GM21529 (cell line): ENCODE data around the gene ZFYVE26.
A peak's percentile ranks its signal among the peaks of the same experiment; 100 is the strongest.
"Not testable (repeated sequence)": the region's sequence is repeated elsewhere in the genome, so short reads cannot be mapped to it uniquely, and the experiment has no call there.

Experiments used
- ATAC-seq: cut with Tn5 transposase; IDR thresholded peaks from one replicate; pipeline ENCODE4 v1.9.1; 2021; ENCODE audit not compliant: unreplicated experiment

Gene ZFYVE26

GRCh38 chr14:67717048-67717447, 99.3 kb downstream of the ZFYVE26 start:
- no peak for ATAC-seq

- ATAC-seq: no peak
These were observed 106.2 kb downstream of the ZFYVE26 start for GRCh38 chr14:67710209-67710608.

- ATAC-seq: not testable (repeated sequence)
These were observed 106.6 kb downstream of the ZFYVE26 start for GRCh38 chr14:67709796-67710195.

- ATAC-seq: not testable (repeated sequence)
These were observed 107.0 kb downstream of the ZFYVE26 start for GRCh38 chr14:67709346-67709745.

GRCh38 chr14:67705211-67705610, 111.2 kb downstream of the ZFYVE26 start:
- ATAC-seq: no peak

- ATAC-seq: peak; percentile 63
These were observed 111.8 kb downstream of the ZFYVE26 start for GRCh38 chr14:67704484-67705089.

- ATAC-seq: no peak
These were observed 112.4 kb downstream of the ZFYVE26 start for GRCh38 chr14:67703997-67704396.

GRCh38 chr14:67701492-67701891, 114.9 kb downstream of the ZFYVE26 start, which contains the start of gene RDH12:
RDH12 (plus strand) TSS chr14:67701886; CDS start chr14:67722643, 20,757 bp downstream.
- ATAC-seq: not testable (repeated sequence)

GRCh38 chr14:67698179-67698578, 118.2 kb downstream of the ZFYVE26 start:
- ATAC-seq: no peak

- ATAC-seq: no peak
These were observed 119.4 kb downstream of the ZFYVE26 start for GRCh38 chr14:67697006-67697405.
